ENCODE measurements around the gene MRPL39.
"Not testable (repeated sequence)": the region's sequence is repeated elsewhere in the genome, so short reads cannot be mapped to it uniquely, and the experiment has no call there.

The MRPL39 gene

GRCh38 chr21:25632296-25632695, 25.0 kb upstream of the MRPL39 start:
- no peak for DNase-seq (ENCODE audit: low read depth)
- no peak overlapping the region for H3K4me3 ChIP-seq (replicated peaks; ENCODE audit: low read depth, low read length)
- no peak for TF ChIP-seq CTCF (IDR thresholded peaks at IDR 0.05; ENCODE audit: low read length, missing control alignments)

GRCh38 chr21:25626757-25627156, 19.5 kb upstream of the MRPL39 start:
- H3K4me3 ChIP-seq (replicated peaks; ENCODE audit: low read depth, low read length): no peak overlapping the region
- peak; percentile 9 for DNase-seq (ENCODE audit: low read depth)
- TF ChIP-seq CTCF (IDR thresholded peaks at IDR 0.05; ENCODE audit: low read length, missing control alignments): no peak

DNA sequence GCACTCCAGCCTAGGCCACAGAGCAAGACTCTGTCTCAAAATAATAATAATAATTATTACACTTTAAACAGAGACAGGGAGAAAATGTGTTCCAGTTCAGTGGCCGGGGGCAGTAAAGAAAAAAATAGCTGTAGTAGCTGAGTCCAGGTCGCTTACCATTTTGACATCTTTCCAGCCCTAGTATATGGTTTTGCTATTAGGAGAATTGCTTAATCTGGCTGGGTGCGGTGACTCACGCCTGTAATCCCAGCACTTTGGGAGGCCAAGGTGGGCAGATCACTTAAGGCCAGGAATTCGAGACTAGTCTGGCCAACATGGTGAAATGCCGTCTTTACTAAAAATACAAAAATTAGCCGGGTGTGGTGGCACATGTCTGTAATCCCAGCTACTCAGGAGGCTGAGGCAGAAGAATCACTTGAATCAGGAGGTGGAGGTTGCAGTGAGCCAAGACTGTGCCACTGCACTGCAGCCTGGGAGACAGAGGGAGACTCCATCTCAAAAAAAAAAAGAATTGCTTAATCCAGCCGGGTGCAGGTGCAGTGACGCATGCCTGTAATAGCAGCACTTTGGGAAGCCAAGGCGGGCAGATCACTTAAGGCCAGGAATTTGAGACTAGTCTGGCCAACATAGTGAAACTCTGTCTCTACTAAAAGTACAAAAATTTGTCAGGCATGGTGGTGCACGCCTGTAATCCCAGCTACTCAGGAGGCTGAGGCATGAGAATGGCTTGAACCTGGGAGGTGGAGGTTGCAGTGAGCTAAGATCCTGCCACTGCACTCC, 18.7 kb upstream of the MRPL39 start:
- not testable (repeated sequence) for H3K4me3 ChIP-seq (replicated peaks; ENCODE audit: low read depth, low read length); DNase-seq (ENCODE audit: low read depth)

- DNase-seq (ENCODE audit: low read depth): peak; percentile 10
- no peak overlapping the region for H3K4me3 ChIP-seq (replicated peaks; ENCODE audit: low read depth, low read length)
- no peak for TF ChIP-seq CTCF (IDR thresholded peaks at IDR 0.05; ENCODE audit: low read length, missing control alignments)
These were observed 17.8 kb upstream of the MRPL39 start for GRCh38 chr21:25625036-25625435.

DNA sequence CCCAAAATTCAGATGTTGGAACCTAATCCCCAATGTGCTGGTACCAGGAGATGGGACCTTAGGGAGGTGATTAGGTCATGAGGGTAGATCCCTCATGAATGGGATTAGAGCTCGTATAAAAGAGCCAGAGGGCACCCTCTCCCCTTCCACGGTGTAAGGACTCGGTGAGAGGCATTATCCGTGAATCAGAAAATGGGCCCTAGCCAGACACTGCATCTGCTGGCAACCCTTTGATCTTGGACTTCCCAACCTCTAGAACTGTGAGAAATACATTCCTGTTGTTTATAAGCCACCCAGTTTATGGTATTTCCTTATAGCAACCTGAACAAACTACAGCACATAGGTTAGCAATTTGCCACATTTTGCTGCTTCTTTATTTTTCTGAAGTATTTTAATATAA, 17.2 kb upstream of the MRPL39 start:
- TF ChIP-seq CTCF (IDR thresholded peaks at IDR 0.05; ENCODE audit: low read length, missing control alignments): no peak
- no peak for DNase-seq (ENCODE audit: low read depth)
- H3K4me3 ChIP-seq (replicated peaks; ENCODE audit: low read depth, low read length): no peak overlapping the region

DNA sequence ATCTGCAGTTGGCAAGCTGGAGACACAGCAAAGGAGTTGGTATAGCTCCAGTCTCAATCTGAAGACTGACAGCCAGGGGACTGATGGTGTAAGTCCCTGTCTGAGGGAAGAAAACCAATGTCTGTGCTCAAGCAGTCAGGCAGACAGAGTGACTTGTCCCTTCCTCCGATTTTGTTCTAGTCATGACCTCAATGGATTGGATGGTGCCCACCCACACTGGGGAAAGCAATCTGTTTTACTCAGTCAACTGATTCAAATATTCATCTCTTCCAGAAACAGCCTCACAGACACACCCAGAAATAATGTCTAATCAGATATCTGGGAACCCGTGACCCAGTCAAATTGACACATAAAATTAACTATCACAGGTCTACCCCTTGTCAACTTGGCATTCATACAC, 11.9 kb upstream of the MRPL39 start:
- no peak for TF ChIP-seq CTCF (IDR thresholded peaks at IDR 0.05; ENCODE audit: low read length, missing control alignments)
- no peak overlapping the region for H3K4me3 ChIP-seq (replicated peaks; ENCODE audit: low read depth, low read length)
- DNase-seq (ENCODE audit: low read depth): no peak

GRCh38 chr21:25615880-25616279, 8.6 kb upstream of the MRPL39 start:
- no peak for DNase-seq (ENCODE audit: low read depth)
- H3K4me3 ChIP-seq (replicated peaks; ENCODE audit: low read depth, low read length): no peak overlapping the region
- TF ChIP-seq CTCF (IDR thresholded peaks at IDR 0.05; ENCODE audit: low read length, missing control alignments): no peak
